ENCODE results near the gene KLRG1.

The KLRG1 gene

DNA sequence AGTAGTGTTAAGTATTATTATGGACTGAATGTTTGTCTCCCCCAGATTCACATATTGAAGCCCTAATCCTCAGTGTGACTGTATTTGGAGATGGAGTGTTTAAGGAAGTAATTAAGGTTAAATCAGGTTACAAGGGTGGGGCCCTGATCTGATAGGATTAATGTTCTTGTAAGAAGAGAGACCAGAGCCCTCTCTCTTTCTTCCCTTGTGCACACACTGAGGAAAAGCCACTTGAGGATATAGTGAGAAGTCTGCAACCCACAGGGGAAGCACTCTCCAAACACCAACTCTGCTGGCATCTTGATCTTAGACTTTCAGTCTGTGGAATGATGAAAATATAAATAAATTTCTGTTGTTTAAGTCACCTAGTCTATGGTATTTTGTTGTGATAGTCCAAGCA lies 2.2 kb upstream of the KLRG1 start:
- no peak for DNase-seq (ENCODE audit: low read depth)

DNA sequence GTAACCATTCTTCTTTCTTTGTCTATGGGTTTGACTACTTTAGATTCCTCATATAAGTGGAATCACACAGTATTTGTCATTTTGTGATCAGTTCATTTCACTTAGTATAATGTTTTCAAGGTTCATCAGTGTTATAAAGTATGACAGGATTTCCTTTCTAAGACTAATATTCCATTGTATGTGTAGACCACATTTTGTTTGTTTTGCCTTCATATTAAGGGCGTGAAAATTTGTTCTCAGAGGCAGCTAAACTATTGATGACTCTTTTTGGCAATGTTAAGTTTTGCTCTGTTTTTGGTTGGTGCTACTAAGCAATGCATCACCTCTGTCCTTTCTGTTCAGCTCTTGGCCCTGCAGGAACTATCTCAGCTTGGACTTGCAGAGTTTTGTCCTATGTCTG lies 1.7 kb upstream of the KLRG1 start:
- no peak for DNase-seq (ENCODE audit: low read depth)

DNA sequence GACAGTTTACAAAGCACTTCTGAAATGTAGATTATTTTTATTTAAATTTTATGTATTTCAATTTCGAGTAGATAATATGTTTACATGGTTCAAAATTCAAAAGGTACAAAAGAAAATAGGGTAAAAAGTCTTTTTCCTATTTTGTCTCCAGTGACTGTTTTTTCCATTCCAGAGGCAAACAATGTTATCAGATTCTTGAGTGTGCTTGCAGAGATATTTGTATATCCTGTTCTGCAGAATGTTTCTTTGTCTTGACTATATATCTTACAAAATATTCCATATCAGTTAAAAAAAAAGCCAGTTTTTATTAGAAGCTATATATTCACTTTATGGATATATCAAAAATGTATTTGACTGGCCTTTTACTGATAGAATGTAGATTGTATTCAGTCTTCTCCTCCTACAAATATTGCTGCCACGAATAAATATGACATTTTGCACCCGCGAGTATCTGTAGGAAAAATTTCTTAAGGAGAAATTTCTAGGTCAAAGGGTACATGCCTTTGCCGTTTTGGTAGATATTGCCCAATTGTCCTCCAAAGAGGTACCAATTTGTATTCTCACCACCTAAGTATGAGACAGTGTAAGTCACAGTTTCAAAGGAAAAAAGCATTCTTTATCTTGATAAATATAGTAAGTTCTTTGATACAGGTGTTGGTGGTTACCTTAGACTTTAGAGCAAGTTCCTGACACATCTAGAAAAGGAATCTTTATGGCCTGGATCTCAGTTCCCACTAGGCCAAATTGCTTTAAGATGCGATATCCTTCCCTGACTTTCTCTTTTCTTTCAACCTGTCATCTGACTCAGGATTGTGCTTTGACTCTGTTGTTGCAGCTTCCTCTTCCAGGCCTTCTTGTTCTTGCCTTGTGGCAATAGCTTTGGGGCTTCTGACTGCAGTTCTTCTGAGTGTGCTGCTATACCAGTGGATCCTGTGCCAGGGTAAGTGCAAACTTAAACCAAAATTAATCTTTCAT lies 2.3 kb downstream of the KLRG1 start:
- DNase-seq (ENCODE audit: low read depth), result no peak

DNA sequence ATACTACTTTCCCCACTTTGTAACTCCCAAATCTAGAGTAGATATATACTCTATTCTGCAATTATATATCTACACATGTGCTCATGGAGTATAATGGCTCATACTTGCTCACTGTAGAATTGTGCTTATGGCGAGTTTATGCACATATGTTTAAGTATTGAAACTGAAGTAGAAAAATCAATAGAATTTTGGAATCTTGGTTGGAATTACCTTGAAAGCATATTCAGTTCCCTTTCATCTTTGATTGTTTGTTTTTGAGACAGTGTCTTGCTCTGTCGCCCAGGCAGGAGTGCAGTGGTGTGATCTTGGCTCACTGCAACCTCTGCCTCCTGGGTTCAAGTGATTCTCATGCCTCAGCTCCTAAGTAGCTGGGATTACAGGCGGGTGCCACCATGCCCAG lies 4.5 kb downstream of the KLRG1 start:
- DNase-seq (ENCODE audit: low read depth), result no peak

DNA sequence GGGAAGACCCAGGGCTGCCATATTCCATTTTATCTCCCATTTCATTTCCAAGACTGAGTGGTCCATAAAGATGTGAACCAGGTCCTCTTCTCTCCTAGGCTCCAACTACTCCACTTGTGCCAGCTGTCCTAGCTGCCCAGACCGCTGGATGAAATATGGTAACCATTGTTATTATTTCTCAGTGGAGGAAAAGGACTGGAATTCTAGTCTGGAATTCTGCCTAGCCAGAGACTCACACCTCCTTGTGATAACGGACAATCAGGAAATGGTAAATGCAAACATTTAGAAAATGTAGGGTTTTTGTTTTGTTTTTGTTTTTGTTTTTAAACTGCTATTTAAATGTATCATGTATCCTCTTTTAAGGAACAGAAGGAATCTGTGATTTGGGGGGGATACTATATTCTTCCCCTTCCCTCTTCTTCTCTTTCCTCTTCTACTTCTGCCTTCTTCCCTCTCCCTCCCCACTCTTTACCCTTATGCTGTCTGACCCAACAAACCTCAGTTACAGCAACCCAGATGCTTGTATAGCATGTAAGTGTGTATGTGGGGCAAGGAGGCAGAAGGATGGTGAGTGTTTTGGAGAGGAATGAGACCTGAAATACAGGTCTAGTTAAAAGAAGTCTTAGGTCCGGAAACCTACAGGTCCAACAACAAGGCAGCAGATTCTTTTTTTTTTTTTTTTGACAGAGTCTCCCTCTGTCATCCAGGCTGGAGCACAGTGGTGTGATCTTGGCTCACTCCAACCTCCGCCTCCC lies 5.9 kb downstream of the KLRG1 start:
- DNase-seq (ENCODE audit: low read depth), result no peak

DNA sequence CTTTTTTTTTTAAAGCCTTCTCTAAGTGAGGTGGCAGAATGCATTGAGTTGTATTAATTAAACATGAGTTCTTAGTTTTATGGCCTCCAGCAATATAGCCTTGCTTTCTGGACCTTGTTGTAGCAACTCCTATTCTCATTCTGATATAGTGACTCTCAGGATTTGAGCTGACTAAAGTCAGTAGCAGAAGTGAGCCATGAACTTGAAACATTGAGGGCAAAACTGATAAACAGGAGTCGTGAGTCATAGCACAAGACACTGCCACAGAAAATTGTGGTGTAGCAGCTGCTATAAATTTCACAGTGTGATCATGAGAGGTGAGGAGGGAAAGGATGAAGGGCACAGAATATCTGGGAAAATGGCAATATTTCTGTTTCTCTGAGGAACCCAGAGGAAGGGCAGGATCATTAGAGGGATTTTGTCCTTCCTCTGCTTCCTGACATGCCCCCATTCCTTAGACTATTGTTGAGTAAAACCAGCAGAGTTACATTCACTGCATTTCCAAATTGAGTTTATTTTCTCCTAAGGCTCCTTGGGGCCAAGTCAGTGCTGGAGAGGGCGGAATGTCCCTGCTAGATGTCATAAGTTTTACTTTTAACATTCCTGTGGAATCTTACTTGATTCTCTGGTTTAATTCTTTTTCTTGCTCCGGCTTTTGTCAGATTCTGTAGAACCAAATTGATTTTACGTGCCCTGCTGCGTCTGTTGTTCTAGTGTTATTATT lies 7.5 kb downstream of the KLRG1 start:
- no peak for DNase-seq (ENCODE audit: low read depth)

DNA sequence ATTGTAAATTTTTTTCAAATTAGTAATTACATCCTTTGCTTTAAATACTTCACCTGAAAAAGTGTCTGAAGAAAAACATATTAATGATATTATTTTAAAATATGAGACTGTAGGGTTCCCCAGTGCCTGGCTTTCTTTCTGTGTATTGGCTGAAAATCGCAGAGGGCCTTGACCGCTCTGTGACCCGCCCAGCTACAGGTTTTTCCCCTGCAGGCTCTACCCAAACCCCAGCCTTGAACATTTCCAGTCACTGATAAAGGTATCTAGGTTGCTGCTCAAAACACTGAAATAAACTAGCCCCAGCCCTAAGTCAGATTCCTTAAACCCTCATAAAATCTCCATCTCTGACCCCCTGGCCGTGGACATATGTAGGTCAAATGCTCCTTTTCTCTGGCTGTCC lies 11.9 kb downstream of the KLRG1 start:
- DNase-seq (ENCODE audit: low read depth), result no peak

DNA sequence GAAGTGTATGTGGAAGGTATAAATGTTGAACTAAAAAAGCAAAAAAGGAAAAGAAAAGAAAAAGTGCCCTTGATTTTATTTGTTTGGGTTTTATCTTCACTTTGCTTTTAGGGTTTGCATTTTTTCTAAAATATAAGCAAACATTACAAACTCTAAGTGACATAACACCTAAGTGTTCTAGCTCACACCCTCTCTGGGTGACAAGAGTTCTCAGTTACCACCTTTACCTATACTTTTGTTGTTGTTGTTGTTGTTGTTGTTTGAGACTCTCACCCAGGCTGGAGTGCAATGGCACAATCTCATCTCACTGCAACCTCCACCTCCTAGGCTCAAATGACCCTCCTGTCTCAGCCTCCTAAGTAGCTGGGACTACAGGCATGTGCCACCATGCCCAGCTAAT lies 13.0 kb downstream of the KLRG1 start:
- no peak for DNase-seq (ENCODE audit: low read depth)

DNA sequence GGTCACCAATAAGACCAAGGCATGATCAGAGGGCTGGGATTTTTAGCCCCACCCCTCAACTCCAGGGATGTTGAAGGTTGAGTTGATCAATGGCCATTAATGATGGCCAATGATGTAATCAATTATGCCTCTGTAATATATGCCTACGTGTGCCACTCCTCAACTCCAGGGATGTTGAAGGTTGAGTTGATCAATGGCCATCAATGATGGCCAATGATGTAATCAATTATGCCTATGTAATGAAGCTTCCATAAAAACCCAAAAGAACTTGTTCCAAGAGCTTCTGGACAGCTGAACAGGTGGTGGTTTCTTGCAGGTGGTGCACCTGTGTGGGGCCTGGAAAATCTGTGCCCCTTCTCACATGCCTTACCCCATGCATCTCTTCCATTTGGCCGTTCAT lies 33.2 kb downstream of the KLRG1 start:
- no peak for DNase-seq (ENCODE audit: low read depth)

DNA sequence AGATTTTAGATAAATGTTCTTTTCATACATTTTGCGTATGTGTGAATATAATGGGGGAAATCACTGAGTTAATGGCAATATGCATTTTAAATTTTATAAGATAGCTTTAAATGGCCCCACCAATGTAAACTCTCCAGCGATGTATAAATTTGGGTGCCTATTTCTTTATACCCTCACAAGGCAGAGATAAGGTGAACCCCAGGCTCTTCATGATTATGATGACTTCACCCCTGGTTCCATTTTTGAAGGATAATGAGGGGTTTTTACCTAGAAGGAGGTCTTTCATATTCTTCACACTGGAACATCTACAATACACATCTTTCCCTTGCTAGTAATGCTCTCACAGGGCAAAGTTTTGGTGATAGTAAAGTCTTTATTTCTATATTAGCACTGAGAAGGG lies 35.2 kb downstream of the KLRG1 start:
- no peak for DNase-seq (ENCODE audit: low read depth)

DNA sequence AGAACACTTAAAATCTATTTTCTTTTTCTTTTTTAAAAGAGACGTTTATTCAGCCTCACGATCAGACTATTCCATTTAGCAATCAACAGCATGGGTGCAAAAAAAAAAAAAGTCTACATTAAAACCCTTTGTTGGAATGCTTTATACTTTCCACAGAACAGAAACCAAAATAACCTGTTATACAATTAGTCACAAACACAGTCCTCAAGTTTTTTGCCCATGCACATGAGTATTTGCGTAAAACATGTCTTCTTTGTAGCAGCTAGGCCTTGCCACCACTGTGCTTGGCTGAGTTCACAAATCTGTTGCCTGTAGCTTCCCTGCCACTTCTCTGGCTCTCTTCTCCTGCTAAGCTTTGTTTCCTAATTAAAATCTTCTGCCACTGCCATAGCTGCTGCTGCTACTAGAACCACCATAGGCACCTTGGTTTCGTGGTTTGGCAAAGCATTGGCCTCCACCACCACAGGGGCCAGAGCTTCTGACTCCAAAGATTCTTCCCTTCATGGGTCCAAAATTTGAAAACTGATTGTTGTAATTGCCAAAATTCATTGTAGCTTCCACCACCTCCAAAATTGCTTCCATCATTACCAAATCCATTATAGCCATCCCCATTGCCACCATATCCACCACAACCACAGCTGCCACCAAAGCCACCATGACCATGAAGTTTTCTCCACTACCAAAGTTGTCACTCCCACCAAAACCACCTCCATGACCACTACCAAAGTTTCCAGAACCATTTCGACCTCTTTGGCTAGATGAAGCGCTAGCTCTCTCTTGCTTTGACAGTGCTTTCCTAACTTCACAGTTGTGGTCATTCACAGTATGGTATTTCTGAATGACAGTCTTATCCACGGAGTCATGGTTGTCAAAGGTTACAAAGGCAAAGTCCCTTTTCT lies 38.1 kb downstream of the KLRG1 start:
- DNase-seq (ENCODE audit: low read depth), result no peak

DNA sequence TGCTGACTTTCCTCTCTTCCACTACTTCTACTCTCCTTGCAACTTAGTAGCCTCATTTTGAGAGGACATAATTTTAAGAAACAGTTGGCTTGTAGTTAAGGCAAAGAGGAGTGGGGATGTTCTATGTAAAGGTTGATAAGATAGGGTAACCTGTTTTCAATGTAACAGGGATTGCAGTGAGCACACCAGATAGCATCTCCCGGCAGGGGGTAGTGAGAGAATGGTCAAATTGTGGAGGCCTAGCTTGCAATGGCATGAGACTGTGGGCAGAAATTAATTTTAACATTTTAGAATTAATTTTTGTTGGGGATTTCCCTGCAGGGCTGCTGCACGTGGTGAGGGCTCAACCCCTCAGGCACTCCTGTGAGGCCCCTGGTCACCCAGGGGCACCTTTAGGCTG lies 41.4 kb downstream of the KLRG1 start:
- no peak for DNase-seq (ENCODE audit: low read depth)

DNA sequence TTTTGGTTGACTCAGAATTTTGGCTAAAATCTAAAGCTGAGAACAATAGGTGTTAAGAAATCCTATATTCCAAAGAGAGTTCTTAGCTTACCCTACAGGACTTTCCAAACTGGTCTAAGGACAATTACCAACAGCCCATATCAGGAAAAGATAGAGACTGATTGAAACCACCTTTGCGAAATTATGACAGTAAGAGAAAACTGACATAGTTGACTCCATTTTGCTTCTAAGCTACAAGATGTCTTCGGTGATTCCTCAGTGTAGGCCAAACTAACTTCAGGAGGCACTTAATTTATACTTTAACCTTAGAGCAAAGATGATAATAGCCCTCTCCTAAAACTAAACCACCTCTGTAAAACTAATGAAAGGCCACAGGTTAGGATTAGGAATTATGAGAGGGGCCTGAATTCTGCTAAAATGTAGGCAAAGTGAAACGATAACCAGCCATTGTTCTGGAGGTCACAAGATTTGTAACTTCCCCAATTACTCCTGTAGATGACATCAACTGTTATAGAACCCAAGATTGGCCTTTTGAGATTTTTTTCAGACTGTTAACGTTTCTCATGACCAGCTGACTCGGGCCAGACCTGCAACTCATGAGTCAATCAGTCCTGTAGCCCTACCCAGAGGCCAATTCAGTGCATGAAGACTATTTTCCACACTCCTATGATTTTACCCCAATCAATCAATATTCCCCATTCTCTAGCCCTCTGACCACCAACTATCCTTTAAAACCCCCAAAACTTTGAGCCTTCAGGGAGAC lies 43.0 kb downstream of the KLRG1 start:
- DNase-seq (ENCODE audit: low read depth), result no peak

DNA sequence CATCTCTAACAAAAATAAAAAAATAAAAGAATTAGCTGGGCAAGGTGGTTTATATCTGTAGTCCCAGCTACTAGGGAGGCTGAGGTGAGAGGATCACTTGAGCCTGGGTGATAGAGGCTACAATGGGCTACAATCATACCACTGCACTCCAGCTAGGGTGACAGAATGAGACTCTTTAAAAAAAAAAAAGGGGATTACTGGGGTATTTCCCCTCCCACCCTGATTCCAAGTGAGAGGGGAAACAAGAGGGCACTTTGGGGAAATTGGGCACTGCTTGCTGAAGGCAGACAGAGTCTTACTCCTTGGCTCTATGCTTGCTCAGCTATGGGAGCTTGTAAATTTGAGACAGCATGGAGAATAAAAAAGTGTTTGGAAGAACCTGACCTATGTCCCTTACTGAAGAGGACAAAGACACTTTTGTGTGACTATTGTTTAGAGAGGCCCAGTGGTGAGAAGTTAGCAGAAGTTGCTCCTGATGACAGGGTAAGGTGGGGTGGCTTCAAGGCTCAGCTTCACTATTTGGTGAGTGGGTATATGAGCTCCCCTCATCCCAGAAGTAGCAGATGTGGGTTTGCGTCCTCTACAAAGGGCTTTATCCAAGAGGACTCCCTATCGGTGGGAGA lies 44.0 kb downstream of the KLRG1 start:
- no peak for DNase-seq (ENCODE audit: low read depth)

DNA sequence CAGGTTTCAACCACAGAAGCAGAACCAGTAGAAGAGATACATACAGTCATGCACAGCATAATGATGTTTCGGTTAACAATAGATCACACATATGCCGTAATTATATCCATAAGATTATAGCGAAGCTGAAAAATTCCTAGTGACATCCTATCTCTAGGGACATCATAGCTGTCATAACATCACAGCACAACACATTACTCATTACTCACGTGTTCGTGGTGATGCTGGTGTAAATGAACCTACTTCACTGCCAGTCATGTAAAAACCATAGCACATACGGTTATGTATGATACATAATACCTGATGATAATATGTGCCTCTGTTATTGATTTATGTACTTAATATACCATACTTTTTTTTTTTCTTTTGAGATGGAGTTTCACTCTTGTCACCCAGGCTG lies 44.7 kb downstream of the KLRG1 start:
- no peak for DNase-seq (ENCODE audit: low read depth)

DNA sequence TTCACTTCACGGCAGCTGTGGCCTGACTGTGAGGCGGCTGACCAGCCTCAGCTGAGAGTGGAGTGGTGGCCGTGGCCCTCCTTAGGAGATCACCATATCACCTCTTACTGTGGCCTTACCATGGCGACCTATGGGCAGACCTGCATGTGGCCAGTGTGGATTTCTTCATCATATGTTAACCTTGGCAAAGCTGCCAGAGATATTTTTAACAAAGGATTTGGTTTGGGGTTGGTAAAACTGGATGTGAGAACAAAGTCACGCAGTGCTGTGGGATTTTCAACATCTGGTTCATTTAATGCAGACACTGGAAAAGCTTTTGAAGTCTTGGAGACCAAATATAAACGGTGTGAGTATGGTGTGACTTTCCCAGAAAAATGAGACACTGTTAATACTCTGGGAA lies 46.9 kb downstream of the KLRG1 start:
- DNase-seq (ENCODE audit: low read depth), result no peak

DNA sequence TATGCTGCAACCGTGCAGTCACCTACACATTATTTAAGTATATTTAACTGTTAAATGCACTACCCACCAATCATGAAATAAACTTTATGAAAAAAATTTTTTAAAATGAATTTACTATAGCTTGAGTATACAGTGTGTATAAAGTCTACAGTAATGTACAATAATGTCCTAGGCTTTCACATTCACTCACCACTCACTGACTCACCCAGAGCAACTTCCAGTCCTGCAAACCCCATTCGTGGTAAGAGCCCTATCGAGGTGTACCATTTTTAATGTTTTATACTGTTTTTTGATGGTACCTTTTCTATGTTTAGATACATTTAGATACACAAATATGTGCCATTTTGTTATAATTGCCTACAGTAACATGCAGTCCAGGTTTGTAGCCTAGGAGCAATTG lies 48.1 kb downstream of the KLRG1 start:
- DNase-seq (ENCODE audit: low read depth), result no peak

DNA sequence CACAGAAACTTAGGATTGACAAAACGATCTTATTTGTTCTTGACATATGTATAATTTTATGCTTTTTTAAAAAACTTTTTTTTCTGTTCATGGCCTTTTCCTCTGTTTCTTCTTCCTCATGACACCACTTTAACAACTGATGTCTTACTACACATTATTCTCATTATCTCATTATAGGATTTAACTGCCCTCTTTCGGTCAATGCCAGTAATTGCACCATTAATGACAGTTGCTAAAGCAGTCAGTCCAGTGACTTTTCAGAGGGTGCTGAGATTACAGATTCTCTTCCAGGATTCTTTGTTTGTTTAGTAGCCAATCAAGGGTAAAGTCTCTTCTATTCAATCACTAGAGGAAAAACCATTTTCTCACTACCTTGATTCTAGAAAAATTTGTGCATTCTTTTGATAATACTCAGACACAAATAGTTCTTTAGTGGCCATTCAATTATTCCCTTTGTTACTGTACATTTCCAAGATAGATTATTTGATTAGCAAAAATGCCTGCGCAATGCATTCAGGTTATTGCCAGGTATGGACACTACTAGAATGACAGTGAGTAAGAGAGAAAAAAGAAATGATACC lies 50.1 kb downstream of the KLRG1 start:
- DNase-seq (ENCODE audit: low read depth), result no peak

DNA sequence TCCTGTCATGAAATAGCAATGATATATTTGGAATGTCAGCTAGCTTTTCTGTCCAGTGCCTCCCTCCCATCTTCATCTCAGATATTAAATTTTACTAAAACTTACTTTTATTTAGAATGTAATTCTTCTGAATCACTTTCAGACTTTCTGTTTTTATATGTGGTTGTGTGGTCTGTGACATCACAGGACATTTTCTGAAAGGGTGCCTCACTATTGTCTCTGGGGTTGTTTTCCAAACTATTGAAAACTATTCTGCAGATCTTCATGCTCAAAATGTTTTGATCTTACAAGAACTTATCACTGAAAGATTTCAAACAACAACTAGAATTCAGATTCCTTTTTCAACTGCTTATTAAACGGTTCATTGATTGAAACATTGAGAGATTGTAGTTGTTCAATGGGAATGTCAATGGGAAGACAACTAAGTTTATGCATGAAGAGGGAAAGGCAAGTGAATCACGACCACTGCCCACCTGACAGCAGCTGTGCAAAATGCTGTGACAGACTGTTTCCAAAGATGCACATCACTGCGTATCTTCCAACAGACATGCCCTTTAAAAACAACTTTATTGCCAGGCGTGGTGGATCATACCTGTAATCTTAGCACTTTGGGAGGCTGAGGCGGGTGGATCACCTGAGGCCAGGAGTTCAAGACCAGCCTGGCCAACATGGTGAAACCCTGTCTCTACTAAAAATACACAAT lies 51.3 kb downstream of the KLRG1 start:
- no peak for DNase-seq (ENCODE audit: low read depth)
